Measurements from ENCODE around the gene KCNIP1. TPM values are rescaled to one million over a fixed set of nuclear protein-coding genes. Genes with fewer than 3 reads are reported as not detected.

KCNIP1 gene
- total and polyA plus RNA-seq, 2 of the 13 experiments (the other 11 are each of a cell fraction or from before 2014, with no cell fraction given) = not detected

- Histone ChIP-seq H3K79me2 (ENCODE audit: insufficient read depth, low read length) (no peaks in the 10 kb centered on the region), H3K27ac (ENCODE audit: extremely low read length, insufficient read depth, low read length) (no peak overlapping the region), H3K9ac (ENCODE audit: insufficient read depth, low read depth, low read length) (no peak overlapping the region), H3K4me3 (replicated peaks in 1 of 3; ENCODE audit: insufficient read depth in 1 of 3, low read depth in 2 of 3, low read length in 3 of 3) (no peak overlapping the region), H3K36me3 (replicated peaks in 1 of 2; ENCODE audit: control insufficient read depth in 1 of 2, insufficient read depth in 2 of 2, low read length in 2 of 2) (no peaks in the 10 kb centered on the region), H4K20me1 (ENCODE audit: insufficient read depth, low read length) (no peaks in the 10 kb centered on the region), H3K4me2 (ENCODE audit: low read depth, low read length) (no peak overlapping the region), H3K4me1 (ENCODE audit: insufficient read depth, low read length) (no peaks in the 10 kb centered on the region), H3K27me3 (ENCODE audit: control insufficient read depth in 1 of 2, insufficient read depth in 2 of 2, low read length in 2 of 2) (peaks cover 2 to 4% of the 10 kb centered on the region in 2 experiments; a peak in 2 of 5 replicates), H2AFZ (ENCODE audit: low read length) (no peak overlapping the region), H3K9me3 (ENCODE audit: low read length) (no peaks in the 10 kb centered on the region)
- ATAC-seq (no peak), FAIRE-seq (no peak), DNase-seq (ENCODE audit: low spot score) (no peak)
- TF ChIP-seq ZNF350 (CRISPR knock-in tag; IDR thresholded peaks at IDR 0.05; ENCODE audit: borderline replicate concordance, low read depth) (no peak), ZNF816 (CRISPR knock-in tag; IDR thresholded peaks at IDR 0.05; ENCODE audit: borderline replicate concordance) (no peak), HINFP (CRISPR knock-in tag; IDR thresholded peaks at IDR 0.05; ENCODE audit: low read depth) (no peak)
- TF ChIP-seq, protein P1, sequence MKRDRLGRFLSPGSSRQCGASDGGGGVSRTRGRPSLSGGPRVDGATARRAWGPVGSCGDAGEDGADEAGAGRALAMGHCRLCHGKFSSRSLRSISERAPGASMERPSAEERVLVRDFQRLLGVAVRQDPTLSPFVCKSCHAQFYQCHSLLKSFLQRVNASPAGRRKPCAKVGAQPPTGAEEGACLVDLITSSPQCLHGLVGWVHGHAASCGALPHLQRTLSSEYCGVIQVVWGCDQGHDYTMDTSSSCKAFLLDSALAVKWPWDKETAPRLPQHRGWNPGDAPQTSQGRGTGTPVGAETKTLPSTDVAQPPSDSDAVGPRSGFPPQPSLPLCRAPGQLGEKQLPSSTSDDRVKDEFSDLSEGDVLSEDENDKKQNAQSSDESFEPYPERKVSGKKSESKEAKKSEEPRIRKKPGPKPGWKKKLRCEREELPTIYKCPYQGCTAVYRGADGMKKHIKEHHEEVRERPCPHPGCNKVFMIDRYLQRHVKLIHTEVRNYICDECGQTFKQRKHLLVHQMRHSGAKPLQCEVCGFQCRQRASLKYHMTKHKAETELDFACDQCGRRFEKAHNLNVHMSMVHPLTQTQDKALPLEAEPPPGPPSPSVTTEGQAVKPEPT (CRISPR knock-in tag; IDR thresholded peaks at IDR 0.05; ENCODE audit: low read depth) = no peak
- 0% methylated on average over 4 of the region's 13 CpGs for WGBS (ENCODE audit: low lambda C conversion rate)
- POLR2A ChIA-PET = no interaction called here
- intact Hi-C loops (cut with micrococcal nuclease; ENCODE audit: unreplicated experiment) (no loop called here), in situ Hi-C loops (cut with HindIII; ENCODE audit: extremely low pct_ligation_motif_present, low pct_unique_long_range_greater_than_20kb) (no loop called here)
- CTCF ChIA-PET (ENCODE audit: low intra/inter-chr PET ratio, low total read pairs) = no interaction called here
- BruUV-seq (replicated peaks) = no TSS peak
Observed at GRCh38 chr5:170626507-170627150, 122.8 kb downstream of the KCNIP1 start.

All from HepG2 (cell line).